Trophoblast cell (in vitro differentiated cells and primary cell): ENCODE measurements around the gene TOLLIP.
"Not testable (repeated sequence)": the region's sequence is repeated elsewhere in the genome, so short reads cannot be mapped to it uniquely, and the experiment has no call there.

Source experiments
- DNase-seq, 2 donors: peaks; one replicate each; pipeline ENCODE4 v3.0.0-alpha.2; 2016
- H2AFZ ChIP-seq: 2 replicates; pipeline ENCODE4 v1.6.1; 2013; ENCODE audit warnings: low read length, moderate library complexity, mild to moderate bottlenecking; ENCODE audit not compliant: insufficient read depth, poor library complexity
- H2AK5ac ChIP-seq: 2 replicates; pipeline ENCODE4 v1.6.1; 2013; ENCODE audit warnings: mild to moderate bottlenecking, low read length
- H2BK120ac ChIP-seq: 2 replicates; pipeline ENCODE4 v1.6.1; 2013; ENCODE audit warnings: low read length, mild to moderate bottlenecking, moderate library complexity; ENCODE audit not compliant: insufficient read depth, poor library complexity
- H2BK12ac ChIP-seq: 2 replicates; pipeline ENCODE4 v1.6.1; 2013; ENCODE audit warnings: mild to moderate bottlenecking, low read length, moderate library complexity
- H2BK5ac ChIP-seq: 2 replicates; pipeline ENCODE4 v1.6.1; 2013; ENCODE audit warnings: low read length, low read depth, moderate library complexity, mild to moderate bottlenecking; ENCODE audit not compliant: poor library complexity
- H3K14ac ChIP-seq: 2 replicates; pipeline ENCODE4 v1.6.1; 2013; ENCODE audit warnings: mild to moderate bottlenecking, low read length
- H3K18ac ChIP-seq: 2 replicates; pipeline ENCODE4 v1.6.1; 2013; ENCODE audit warnings: mild to moderate bottlenecking, low read length
- H3K23ac ChIP-seq: 2 replicates; pipeline ENCODE4 v1.6.1; 2013; ENCODE audit warnings: low read length
- H3K27ac ChIP-seq: 2 replicates; pipeline ENCODE4 v1.5.1; 2013; ENCODE audit warnings: low read depth, mild to moderate bottlenecking, inconsistent platforms, low read length, moderate library complexity
- H3K27me3 ChIP-seq: 2 replicates; pipeline ENCODE4 v1.6.1; 2013; ENCODE audit warnings: inconsistent platforms, mild to moderate bottlenecking, low read length, moderate library complexity; ENCODE audit not compliant: insufficient read depth
- H3K36me3 ChIP-seq, 2 experiments: 1 replicate in 1 of 2; 2 replicates in 1 of 2; pipeline ENCODE4 v1.6.1; 2013; ENCODE audit warnings: low read length in 2 of 2, mild to moderate bottlenecking in 2 of 2, moderate library complexity in 1 of 2; ENCODE audit not compliant: insufficient read depth in 2 of 2, control insufficient read depth in 1 of 2
- H3K4ac ChIP-seq: 2 replicates; pipeline ENCODE4 v1.6.1; 2013; ENCODE audit warnings: low read depth, mild to moderate bottlenecking, low read length, moderate library complexity
- H3K4me1 ChIP-seq, 2 experiments: 1 replicate in 1 of 2; 2 replicates in 1 of 2; pipeline ENCODE4 v1.6.1; 2013; ENCODE audit warnings: low read length in 2 of 2, mild to moderate bottlenecking in 2 of 2, moderate library complexity in 1 of 2; ENCODE audit not compliant: insufficient read depth in 2 of 2, control insufficient read depth in 1 of 2
- H3K4me2 ChIP-seq: 2 replicates; pipeline ENCODE4 v1.6.1; 2013; ENCODE audit warnings: inconsistent platforms, mild to moderate bottlenecking, low read length, moderate library complexity
- H3K4me3 ChIP-seq: 2 replicates; pipeline ENCODE4 v1.5.1; 2013; ENCODE audit warnings: mild to moderate bottlenecking, low read depth, low read length, inconsistent platforms
- H3K79me1 ChIP-seq: one replicate; pipeline ENCODE4 v1.6.1; 2013; ENCODE audit warnings: low read length
- H3K79me2 ChIP-seq: 2 replicates; pipeline ENCODE4 v1.6.1; 2013; ENCODE audit warnings: low read length, mild to moderate bottlenecking; ENCODE audit not compliant: control insufficient read depth, insufficient read depth, poor library complexity
- H3K9ac ChIP-seq: 2 replicates; pipeline ENCODE4 v1.6.1; 2013; ENCODE audit warnings: mild to moderate bottlenecking, low read length
- H3K9me3 ChIP-seq: 2 replicates; pipeline ENCODE4 v1.6.1; 2013; ENCODE audit warnings: low read depth, mild to moderate bottlenecking, control low read depth, inconsistent platforms, low read length; ENCODE audit not compliant: insufficient read depth
- H4K12ac ChIP-seq: 2 replicates; pipeline ENCODE4 v1.6.1; 2013; ENCODE audit warnings: low read depth, mild to moderate bottlenecking, low read length, moderate library complexity
- H4K8ac ChIP-seq: 2 replicates; pipeline ENCODE4 v1.6.1; 2013; ENCODE audit warnings: low read depth, mild to moderate bottlenecking, low read length, moderate library complexity
- H4K91ac ChIP-seq: one replicate; pipeline ENCODE4 v1.6.1; 2013; ENCODE audit warnings: low read depth, mild to moderate bottlenecking, low read length, moderate library complexity
- WGBS: extraction: QIAGEN DNeasy Blood & Tissue Kit; methylation state at CpG from one replicate; pipeline ENCODE4 v1.1.7; 2013; ENCODE audit warnings: missing lambda C conversion rate; ENCODE audit not compliant: insufficient read length, insufficient coverage; ENCODE audit errors: extremely low coverage; 5-methylcytosine and 5-hydroxymethylcytosine counted together

TOLLIP gene

DNA sequence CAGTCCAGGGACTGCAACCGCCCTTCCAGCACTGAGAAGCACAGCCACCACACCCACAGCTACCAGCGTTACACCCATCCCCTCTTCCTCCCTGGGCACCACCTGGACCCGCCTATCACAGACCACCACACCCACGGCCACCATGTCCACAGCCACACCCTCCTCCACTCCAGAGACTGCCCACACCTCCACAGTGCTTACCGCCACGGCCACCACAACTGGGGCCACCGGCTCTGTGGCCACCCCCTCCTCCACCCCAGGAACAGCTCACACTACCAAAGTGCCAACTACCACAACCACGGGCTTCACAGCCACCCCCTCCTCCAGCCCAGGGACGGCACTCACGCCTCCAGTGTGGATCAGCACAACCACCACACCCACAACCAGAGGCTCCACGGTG is 66.7 kb downstream of the TOLLIP start:
- not testable (repeated sequence) for H2BK12ac ChIP-seq, H3K4me2 ChIP-seq, H3K27me3 ChIP-seq, H2AK5ac ChIP-seq, H3K4me1 ChIP-seq, H4K91ac ChIP-seq, H3K4me3 ChIP-seq, H3K27ac ChIP-seq, H3K79me1 ChIP-seq, DNase-seq, H2AFZ ChIP-seq, H4K8ac ChIP-seq, H4K12ac ChIP-seq, H2BK120ac ChIP-seq, H3K4ac ChIP-seq, H3K23ac ChIP-seq, H3K18ac ChIP-seq, H3K14ac ChIP-seq, H2BK5ac ChIP-seq, H3K9ac ChIP-seq, H3K79me2 ChIP-seq, H3K36me3 ChIP-seq
- peaks cover 57% of the 10 kb centered on the region for H3K9me3 ChIP-seq
- no CpG with 5 or more reads among the region's 11 CpGs for WGBS

DNA sequence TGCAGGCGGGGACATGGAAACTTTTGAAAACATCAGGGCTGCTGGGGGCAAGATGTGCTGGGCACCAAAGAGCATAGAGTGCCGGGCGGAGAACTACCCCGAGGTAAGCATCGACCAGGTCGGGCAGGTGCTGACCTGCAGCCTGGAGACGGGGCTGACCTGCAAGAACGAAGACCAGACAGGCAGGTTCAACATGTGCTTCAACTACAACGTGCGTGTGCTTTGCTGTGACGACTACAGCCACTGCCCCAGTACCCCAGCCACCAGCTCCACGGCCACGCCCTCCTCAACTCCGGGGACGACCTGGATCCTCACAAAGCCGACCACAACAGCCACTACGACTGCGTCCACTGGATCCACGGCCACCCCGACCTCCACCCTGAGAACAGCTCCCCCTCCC is 67.1 kb downstream of the TOLLIP start:
- H3K18ac ChIP-seq: no peak overlapping the region
- H3K36me3 ChIP-seq: no peaks in the 10 kb centered on the region
- H4K91ac ChIP-seq: no peak overlapping the region

DNA sequence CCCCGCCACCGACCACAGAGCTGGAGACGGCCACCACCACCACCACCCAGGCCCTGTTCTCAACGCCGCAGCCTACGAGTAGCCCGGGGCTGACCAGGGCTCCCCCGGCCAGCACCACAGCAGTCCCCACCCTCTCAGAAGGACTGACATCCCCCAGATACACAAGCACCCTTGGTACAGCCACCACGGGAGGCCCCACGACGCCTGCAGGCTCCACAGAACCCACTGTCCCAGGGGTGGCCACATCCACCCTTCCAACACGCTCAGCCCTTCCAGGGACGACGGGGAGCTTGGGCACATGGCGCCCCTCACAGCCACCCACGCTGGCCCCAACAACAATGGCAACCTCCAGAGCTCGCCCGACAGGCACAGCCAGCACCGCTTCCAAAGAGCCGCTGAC is 67.7 kb downstream of the TOLLIP start:
- H3K4ac ChIP-seq: no peak overlapping the region
- no peak overlapping the region for H4K8ac ChIP-seq
- no peaks in the 10 kb centered on the region for H3K27me3 ChIP-seq
- H3K4me1 ChIP-seq: no peaks in the 10 kb centered on the region
- H3K79me2 ChIP-seq: no peaks in the 10 kb centered on the region
- no peak overlapping the region for H3K14ac ChIP-seq
- DNase-seq: no peak
- no peaks in the 10 kb centered on the region for H3K79me1 ChIP-seq
- no peak overlapping the region for H3K18ac ChIP-seq
- no peak overlapping the region for H3K9ac ChIP-seq
- no peak overlapping the region for H3K4me2 ChIP-seq
- H3K36me3 ChIP-seq: no peaks in the 10 kb centered on the region
- no peak overlapping the region for H3K27ac ChIP-seq
- no peak overlapping the region for H3K23ac ChIP-seq
- H4K12ac ChIP-seq: no peak overlapping the region
- peaks cover 54% of the 10 kb centered on the region for H3K9me3 ChIP-seq
- H2BK5ac ChIP-seq: no peak overlapping the region
- no CpG with 5 or more reads among the region's 20 CpGs for WGBS
- H2BK12ac ChIP-seq: no peak overlapping the region
- no peak overlapping the region for H3K4me3 ChIP-seq
- H2BK120ac ChIP-seq: no peak overlapping the region
- no peak overlapping the region for H4K91ac ChIP-seq
- H2AK5ac ChIP-seq: no peak overlapping the region
- no peak overlapping the region for H2AFZ ChIP-seq

More for the DNA sequence above, 67.1 kb downstream of the TOLLIP start:
- no peak for DNase-seq
- no peak overlapping the region for H2AFZ ChIP-seq
- no peak overlapping the region for H3K4me3 ChIP-seq
- H3K23ac ChIP-seq: no peak overlapping the region
- H3K27me3 ChIP-seq: no peaks in the 10 kb centered on the region
- no peak overlapping the region for H2BK5ac ChIP-seq
- no peak overlapping the region for H3K27ac ChIP-seq
- H4K12ac ChIP-seq: no peak overlapping the region
- no peak overlapping the region for H2AK5ac ChIP-seq
- no peak overlapping the region for H3K9ac ChIP-seq
- no peaks in the 10 kb centered on the region for H3K79me2 ChIP-seq
- H3K4ac ChIP-seq: no peak overlapping the region
- H3K4me1 ChIP-seq: no peaks in the 10 kb centered on the region
- H4K8ac ChIP-seq: no peak overlapping the region
- H3K9me3 ChIP-seq: peaks cover 57% of the 10 kb centered on the region
- no peak overlapping the region for H3K14ac ChIP-seq
- WGBS: no CpG with 5 or more reads among the region's 20 CpGs
- no peak overlapping the region for H2BK120ac ChIP-seq
- H2BK12ac ChIP-seq: no peak overlapping the region
- no peak overlapping the region for H3K4me2 ChIP-seq
- no peaks in the 10 kb centered on the region for H3K79me1 ChIP-seq

DNA sequence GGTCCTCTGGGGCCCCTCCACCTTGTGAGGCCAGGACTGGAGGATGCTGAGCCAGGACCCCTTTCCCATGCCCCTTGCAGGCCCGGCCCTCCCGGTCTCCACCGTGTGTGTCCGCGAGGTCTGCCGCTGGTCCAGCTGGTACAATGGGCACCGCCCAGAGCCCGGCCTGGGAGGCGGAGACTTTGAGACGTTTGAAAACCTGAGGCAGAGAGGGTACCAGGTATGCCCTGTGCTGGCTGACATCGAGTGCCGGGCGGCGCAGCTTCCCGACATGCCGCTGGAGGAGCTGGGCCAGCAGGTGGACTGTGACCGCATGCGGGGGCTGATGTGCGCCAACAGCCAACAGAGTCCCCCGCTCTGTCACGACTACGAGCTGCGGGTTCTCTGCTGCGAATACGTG is 68.7 kb downstream of the TOLLIP start:
- Histone ChIP-seq H2AFZ (no peak overlapping the region), H2BK5ac (no peak overlapping the region), H3K79me1 (no peaks in the 10 kb centered on the region), H3K9me3 (peaks cover 47% of the 10 kb centered on the region), H3K27me3 (no peaks in the 10 kb centered on the region), H3K18ac (no peak overlapping the region), H2AK5ac (no peak overlapping the region), H3K27ac (no peak overlapping the region), H3K4me3 (no peak overlapping the region), H3K4me2 (no peak overlapping the region), H3K9ac (no peak overlapping the region), H3K4me1 (no peaks in the 10 kb centered on the region), H4K12ac (no peak overlapping the region), H3K36me3 (no peaks in the 10 kb centered on the region), H3K79me2 (no peaks in the 10 kb centered on the region), H4K8ac (no peak overlapping the region), H3K14ac (no peak overlapping the region), H3K4ac (no peak overlapping the region), H4K91ac (no peak overlapping the region), H2BK120ac (no peak overlapping the region), H3K23ac (no peak overlapping the region), H2BK12ac (no peak overlapping the region)
- DNase-seq: no peak
- no CpG with 5 or more reads among the region's 25 CpGs for WGBS
